ENCODE measurements around the gene CAMK2B. TPM values are rescaled to one million over a fixed set of nuclear protein-coding genes. Genes with fewer than 3 reads are reported as not detected.

Gene CAMK2B
- total RNA-seq, 2 donors from 2014 or later = 0.42 to 0.80 TPM

GRCh38 chr7:44257213-44257612, 68.2 kb downstream of the CAMK2B start:
- intact Hi-C loops (cut with DNase I) = no loop called here
- Histone ChIP-seq H3K9me3 (no peaks in the 10 kb centered on the region), H3K4me3 (no peak overlapping the region), H3K36me3 (no peaks in the 10 kb centered on the region), H3K9ac (ENCODE audit: low read depth in 2 of 2, low read length in 2 of 2) (no peak overlapping the region), H3K4me1 (no peaks in the 10 kb centered on the region), H3K27me3 (no peaks in the 10 kb centered on the region), H3K27ac (no peak overlapping the region)
- TF ChIP-seq, protein P1, sequence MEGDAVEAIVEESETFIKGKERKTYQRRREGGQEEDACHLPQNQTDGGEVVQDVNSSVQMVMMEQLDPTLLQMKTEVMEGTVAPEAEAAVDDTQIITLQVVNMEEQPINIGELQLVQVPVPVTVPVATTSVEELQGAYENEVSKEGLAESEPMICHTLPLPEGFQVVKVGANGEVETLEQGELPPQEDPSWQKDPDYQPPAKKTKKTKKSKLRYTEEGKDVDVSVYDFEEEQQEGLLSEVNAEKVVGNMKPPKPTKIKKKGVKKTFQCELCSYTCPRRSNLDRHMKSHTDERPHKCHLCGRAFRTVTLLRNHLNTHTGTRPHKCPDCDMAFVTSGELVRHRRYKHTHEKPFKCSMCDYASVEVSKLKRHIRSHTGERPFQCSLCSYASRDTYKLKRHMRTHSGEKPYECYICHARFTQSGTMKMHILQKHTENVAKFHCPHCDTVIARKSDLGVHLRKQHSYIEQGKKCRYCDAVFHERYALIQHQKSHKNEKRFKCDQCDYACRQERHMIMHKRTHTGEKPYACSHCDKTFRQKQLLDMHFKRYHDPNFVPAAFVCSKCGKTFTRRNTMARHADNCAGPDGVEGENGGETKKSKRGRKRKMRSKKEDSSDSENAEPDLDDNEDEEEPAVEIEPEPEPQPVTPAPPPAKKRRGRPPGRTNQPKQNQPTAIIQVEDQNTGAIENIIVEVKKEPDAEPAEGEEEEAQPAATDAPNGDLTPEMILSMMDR (IDR thresholded peaks at IDR 0.05) = no peak
- DNase-seq = no peak

DNA sequence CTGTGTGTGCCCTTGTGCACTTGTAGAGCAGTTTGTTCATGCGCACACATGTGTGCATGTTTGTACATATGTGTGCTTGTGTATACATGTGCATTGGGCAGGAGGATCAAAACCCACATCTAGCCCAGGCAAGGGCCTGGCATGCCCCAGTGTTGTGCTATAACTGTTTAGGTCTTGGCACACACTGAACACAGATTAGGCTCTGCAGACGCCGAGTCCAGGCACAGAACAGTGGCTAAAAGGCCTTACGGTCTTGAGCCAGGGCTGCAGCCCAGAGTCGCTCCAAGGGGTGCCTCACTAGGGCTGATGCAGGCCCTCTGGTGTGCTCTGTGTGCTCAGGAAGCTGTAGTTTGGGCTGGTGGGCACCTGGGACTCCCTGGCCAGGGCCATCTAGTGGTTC, 68.9 kb downstream of the CAMK2B start:
- intact Hi-C loops (cut with DNase I) = no loop called here
- H3K9me3 ChIP-seq = no peaks in the 10 kb centered on the region
- H3K27me3 ChIP-seq = no peaks in the 10 kb centered on the region
- no peak overlapping the region for H3K9ac ChIP-seq (ENCODE audit: low read depth in 2 of 2, low read length in 2 of 2)
- TF ChIP-seq, protein P1 (IDR thresholded peaks at IDR 0.05) = no peak
- no peak overlapping the region for H3K27ac ChIP-seq
- no peaks in the 10 kb centered on the region for H3K4me1 ChIP-seq
- no peaks in the 10 kb centered on the region for H3K36me3 ChIP-seq
- no peak overlapping the region for H3K4me3 ChIP-seq
- DNase-seq = no peak

GRCh38 chr7:44251881-44252280, 73.5 kb downstream of the CAMK2B start:
- TF ChIP-seq, protein P1 (IDR thresholded peaks at IDR 0.05) = no peak
- H3K9me3 ChIP-seq = no peaks in the 10 kb centered on the region
- DNase-seq = no peak

GRCh38 chr7:44251269-44251668, 74.1 kb downstream of the CAMK2B start:
- Histone ChIP-seq H3K36me3 (no peaks in the 10 kb centered on the region), H3K9ac (ENCODE audit: low read depth in 2 of 2, low read length in 2 of 2) (no peak overlapping the region), H3K27ac (no peak overlapping the region), H3K4me1 (no peaks in the 10 kb centered on the region), H3K27me3 (no peaks in the 10 kb centered on the region), H3K9me3 (no peaks in the 10 kb centered on the region), H3K4me3 (no peak overlapping the region)
- DNase-seq = no peak
- intact Hi-C loops (cut with DNase I) = no loop called here
- TF ChIP-seq, protein P1 (IDR thresholded peaks at IDR 0.05) = no peak

More at GRCh38 chr7:44251881-44252280, 73.5 kb downstream of the CAMK2B start:
- H3K36me3 ChIP-seq = no peaks in the 10 kb centered on the region
- no peaks in the 10 kb centered on the region for H3K4me1 ChIP-seq
- intact Hi-C loops (cut with DNase I) = no loop called here
- no peak overlapping the region for H3K4me3 ChIP-seq
- H3K27ac ChIP-seq = no peak overlapping the region
- no peaks in the 10 kb centered on the region for H3K27me3 ChIP-seq
- no peak overlapping the region for H3K9ac ChIP-seq (ENCODE audit: low read depth in 2 of 2, low read length in 2 of 2)

DNA sequence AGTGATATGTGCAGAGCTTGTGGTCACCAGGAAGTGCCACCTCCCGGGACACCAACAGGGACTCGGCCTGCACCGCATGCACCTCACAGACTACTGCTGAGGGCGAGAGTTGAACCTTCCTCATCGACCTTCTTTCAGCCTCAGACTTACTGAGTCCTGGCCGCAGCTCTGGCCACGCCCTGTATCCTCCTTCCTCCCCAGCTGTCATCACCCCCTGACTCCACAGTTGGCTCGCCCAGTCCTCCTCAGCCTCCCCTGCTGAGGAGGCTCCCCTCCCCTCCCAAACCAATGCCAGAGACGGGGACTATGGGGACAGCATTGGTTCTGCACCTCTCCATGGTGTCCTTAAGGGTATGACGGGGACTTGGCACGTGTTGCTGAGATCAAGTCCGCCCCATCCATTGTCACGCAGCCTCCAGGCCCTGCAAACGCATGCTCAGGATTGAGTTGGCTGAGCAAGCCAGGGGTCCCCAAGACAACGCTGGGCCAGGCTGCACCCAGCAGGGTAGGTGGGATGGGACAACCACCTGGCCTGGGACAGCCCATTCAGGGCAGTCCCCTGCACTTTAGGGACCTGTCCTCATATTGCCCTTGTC, 75.7 kb downstream of the CAMK2B start:
- H3K9ac ChIP-seq (ENCODE audit: low read depth in 2 of 2, low read length in 2 of 2) = no peak overlapping the region
- TF ChIP-seq, protein P1 (IDR thresholded peaks at IDR 0.05) = no peak
- H3K27me3 ChIP-seq = no peaks in the 10 kb centered on the region
- H3K36me3 ChIP-seq = no peaks in the 10 kb centered on the region
- no peaks in the 10 kb centered on the region for H3K9me3 ChIP-seq
- intact Hi-C loops (cut with DNase I) = no loop called here
- H3K4me1 ChIP-seq = no peaks in the 10 kb centered on the region
- no peak overlapping the region for H3K27ac ChIP-seq
- H3K4me3 ChIP-seq = no peak overlapping the region
- DNase-seq = no peak
